ENCODE results near the gene MAML2. TPM values are rescaled to one million over a fixed set of nuclear protein-coding genes. Genes with fewer than 3 reads are reported as not detected.

MAML2 gene
- total and polyA plus RNA-seq, 9 of the 15 experiments (the other 6 are each of a cell fraction or from before 2014, with no cell fraction given) = 0.79 to 6.8 (median 4.8) TPM

- BruUV-seq (replicated peaks) = no TSS peak
- H3K9me1 ChIP-seq (ENCODE audit: control insufficient read depth, insufficient read depth, low read length) = no peaks in the 10 kb centered on the region
- no peak for FAIRE-seq
- peak overlapping the region; percentile 70 for H3K4me3 ChIP-seq
- ATAC-seq = peak; percentile 2
- in situ Hi-C loops (cut with MboI) (no loop called here), intact Hi-C loops (cut with micrococcal nuclease) (no loop called here)
- ChIA-PET CTCF (ENCODE audit: low intra/inter-chr PET ratio) (interaction anchor here (0.7 to 1.0 kb wide), 2 partner anchors 10 to 284 kb away, joined by 3 read pairs; no protein-coding TSS in a partner anchor), POLR2A (interaction anchor here (0.6 to 3.7 kb wide), 8 partner anchors 8 to 499 kb away, joined by 3 to 20 read pairs (median 3); no protein-coding TSS in a partner anchor)
- H3K9ac ChIP-seq (ENCODE audit: insufficient read depth in 1 of 2, low read depth in 2 of 2, low read length in 2 of 2) = peak overlapping the region; percentile 50 to 88
- H4K20me1 ChIP-seq (replicated peaks; ENCODE audit: control insufficient read depth, insufficient read depth, low read length) = no peaks in the 10 kb centered on the region
- no peaks in the 10 kb centered on the region for H3K36me3 ChIP-seq (ENCODE audit: control insufficient read depth, insufficient read depth, low read length)
- 12% methylated on average over 13 of the region's 13 CpGs for WGBS (ENCODE audit: insufficient coverage, low coverage, missing lambda C conversion rate)
- H3K4me2 ChIP-seq (ENCODE audit: insufficient read depth, low read length) = peak overlapping the region; percentile 87
- H3K4me1 ChIP-seq (replicated peaks in 1 of 2; ENCODE audit: control insufficient read depth in 2 of 2, insufficient read depth in 2 of 2, low read length in 2 of 2) = peaks cover 30 to 64% of the 10 kb centered on the region in 2 experiments
- no peaks in the 10 kb centered on the region for H3K9me3 ChIP-seq (replicated peaks; ENCODE audit: control insufficient read depth, insufficient read depth, low read depth, low read length)
- H2AFZ ChIP-seq (ENCODE audit: low read depth, low read length) = peak overlapping the region; percentile 95
- peak in 1 of 4 experiments; percentile 17 for DNase-seq (ENCODE audit: extremely low read depth in 1 of 4, low spot score in 3 of 4)
- peak overlapping the region; percentile 53; the same call in 2 of the 3 replicates for H3K27ac ChIP-seq (ENCODE audit: extremely low read depth, low read depth, low read length)
- H3K27me3 ChIP-seq (ENCODE audit: control insufficient read depth in 2 of 2, insufficient read depth in 2 of 2, low read length in 2 of 2) = no peaks in the 10 kb centered on the region
- H3K79me2 ChIP-seq (ENCODE audit: control insufficient read depth, insufficient read depth, low read length) = peaks cover 87% of the 10 kb centered on the region
- TF ChIP-seq ZNF134 (CRISPR knock-in tag; conservative IDR thresholded peaks at IDR 0.05) (no peak), ATF3 (IDR thresholded peaks at IDR 0.05) (peak; percentile 87), ATF3 (CRISPR knock-in tag; conservative IDR thresholded peaks at IDR 0.05) (no peak), ARID1B (IDR thresholded peaks at IDR 0.05) (peak; percentile 37), RUNX1 (IDR thresholded peaks at IDR 0.05; ENCODE audit: low read depth) (no peak), BDP1 (IDR thresholded peaks at IDR 0.05; ENCODE audit: insufficient read depth, insufficient read length) (no peak), ZC3H4 (CRISPR knock-in tag; IDR thresholded peaks at IDR 0.05; ENCODE audit: borderline replicate concordance) (no peak), KHSRP (IDR thresholded peaks at IDR 0.05) (no peak), NCOA4 (IDR thresholded peaks at IDR 0.05; ENCODE audit: partially characterized antibody) (no peak), DLX4 (CRISPR knock-in tag; IDR thresholded peaks at IDR 0.05) (no peak), ZNF316 (IDR thresholded peaks at IDR 0.05) (no peak), LARP7 (IDR thresholded peaks at IDR 0.05) (no peak), CEBPG (CRISPR knock-in tag; IDR thresholded peaks at IDR 0.05) (no peak), CEBPG (tag; conservative IDR thresholded peaks at IDR 0.05 in 1 of 2, IDR thresholded peaks at IDR 0.05 in 1 of 2) (peak; percentile 52 to 62; a peak in 3 of 4 replicates), SIRT6 (IDR thresholded peaks at IDR 0.05; ENCODE audit: low read depth, low read length) (no peak), STAT5B (CRISPR knock-in tag; IDR thresholded peaks at IDR 0.05) (no peak), NFATC3 (IDR thresholded peaks at IDR 0.05) (no peak), PRPF4 (IDR thresholded peaks at IDR 0.05; ENCODE audit: insufficient read depth, low read depth, low read length, poor library complexity, severe bottlenecking) (no peak), MEF2D (tag; conservative IDR thresholded peaks at IDR 0.05; ENCODE audit: low read depth) (no peak), RAD21 (CRISPR knock-in tag; conservative IDR thresholded peaks at IDR 0.05 in 1 of 2, IDR thresholded peaks at IDR 0.05 in 1 of 2) (0 out of 4 replicates have a peak, but pooled peaks of 1 of the 2 experiments have one; percentile 6), POU5F1 (IDR thresholded peaks at IDR 0.05; ENCODE audit: borderline replicate concordance, low read depth, low read length, partially characterized antibody) (no peak), CHD1 (IDR thresholded peaks at IDR 0.05; ENCODE audit: low read length) (no peak), TFAM (CRISPR knock-in tag; conservative IDR thresholded peaks at IDR 0.05) (no peak), HIVEP1 (CRISPR knock-in tag; IDR thresholded peaks at IDR 0.05) (no peak)
These were observed 3.9 kb downstream of the MAML2 start for GRCh38 chr11:96338910-96339705.

All from K562 (cell line).